GM21390 (cell line): ENCODE measurements around the gene SQOR.

Experiments used
- ATAC-seq: cut with Tn5 transposase; IDR thresholded peaks from one replicate; pipeline ENCODE4 v1.9.1; 2021; ENCODE audit not compliant: unreplicated experiment

The SQOR gene

GRCh38 chr15:45657764-45658545, 23.1 kb downstream of the SQOR start:
- no peak for ATAC-seq

- ATAC-seq, result no peak
These were observed 25.6 kb downstream of the SQOR start for GRCh38 chr15:45660231-45660979.

DNA sequence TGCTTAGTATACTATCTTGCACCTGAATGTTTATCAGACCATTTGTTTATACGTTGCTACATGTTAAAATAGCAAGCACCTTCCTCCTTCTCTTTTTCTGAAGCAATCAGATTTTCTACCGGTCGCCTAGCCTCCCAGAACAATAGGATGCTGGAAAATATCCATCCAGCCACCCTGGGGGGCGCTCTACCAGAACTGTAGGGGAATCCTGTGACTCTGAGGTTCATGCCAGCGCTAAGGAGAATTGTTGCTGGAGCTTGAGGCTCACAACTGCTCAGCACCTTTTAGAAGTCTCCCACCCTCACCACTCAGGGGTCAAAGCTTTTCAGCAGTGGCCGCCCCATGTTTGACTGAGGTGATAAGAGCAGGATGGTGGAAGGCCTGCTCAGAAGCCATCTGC, 27.5 kb downstream of the SQOR start:
- ATAC-seq, result no peak

DNA sequence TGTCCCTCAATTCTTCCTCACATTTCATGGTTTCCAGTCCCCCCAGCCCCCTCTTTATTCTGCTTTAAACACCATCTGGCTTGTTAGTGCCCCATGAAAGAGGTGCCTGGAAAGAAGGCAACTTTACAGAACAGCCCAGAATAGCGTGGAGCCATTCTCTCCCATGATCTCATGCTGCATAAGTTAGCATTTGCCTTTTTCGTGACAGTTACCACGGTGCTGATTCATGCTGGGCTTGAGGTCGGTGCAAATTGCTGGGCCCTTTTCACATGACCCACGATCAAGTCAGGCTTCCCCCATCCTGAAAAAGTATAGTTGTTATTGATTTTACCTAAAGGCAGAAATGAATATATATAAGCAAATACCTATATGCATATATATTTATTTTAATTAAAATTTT, 29.6 kb downstream of the SQOR start:
- ATAC-seq, result no peak

DNA sequence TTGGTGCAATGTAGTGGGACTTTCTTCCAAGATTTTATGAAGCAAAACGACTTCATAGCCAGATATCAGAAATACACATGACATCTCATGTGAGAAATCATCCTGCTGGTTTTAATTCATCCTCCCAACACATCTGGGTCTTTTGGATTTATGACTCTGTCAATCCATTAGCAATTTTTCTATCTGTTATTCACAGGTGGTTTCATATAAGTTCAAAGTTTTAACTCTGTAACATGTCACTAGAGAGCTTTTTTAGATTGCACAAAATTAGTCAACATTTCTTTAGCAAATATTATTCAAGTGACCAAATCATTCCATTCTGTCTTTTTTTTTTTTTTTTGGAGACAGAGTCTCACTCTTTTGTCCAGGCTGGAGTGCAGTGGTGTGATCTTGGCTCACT, 30.4 kb downstream of the SQOR start:
- ATAC-seq, result no peak

DNA sequence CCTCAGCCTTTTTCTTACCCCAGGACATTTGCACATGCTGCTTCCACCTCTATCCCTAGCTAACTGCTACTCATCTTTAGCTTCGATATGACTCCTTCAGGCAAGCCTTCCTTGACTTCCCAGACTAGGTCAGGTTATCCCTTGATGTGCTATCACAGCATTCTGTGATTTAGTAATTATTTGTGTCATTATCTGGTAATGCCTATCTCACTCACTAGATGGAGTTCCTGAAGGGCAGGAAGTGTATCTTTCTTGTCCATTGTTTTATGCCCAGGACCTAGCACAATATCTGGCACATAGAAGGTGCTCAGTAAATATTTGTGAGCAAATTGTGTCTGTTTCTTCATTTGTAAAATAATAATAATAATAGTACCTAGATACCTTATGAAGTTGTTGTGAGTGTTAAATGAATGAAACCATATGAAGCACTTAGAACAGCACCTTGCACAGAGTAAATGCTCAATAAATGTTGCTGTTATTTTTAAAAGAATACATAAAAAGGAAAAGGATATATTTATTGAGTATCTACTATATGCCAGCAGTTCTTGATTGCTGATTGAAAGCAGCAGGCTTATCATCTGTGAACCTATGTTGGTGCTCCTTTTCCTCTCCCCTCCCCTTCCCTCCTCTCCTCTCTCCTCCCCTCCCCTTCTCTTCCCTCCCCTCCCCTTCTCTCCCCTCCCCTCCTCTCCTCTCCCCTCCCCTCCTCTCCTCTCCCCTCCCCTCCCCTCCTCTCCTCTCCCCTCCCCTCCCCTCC, 31.5 kb downstream of the SQOR start:
- no peak for ATAC-seq

GRCh38 chr15:45667002-45667401, 32.2 kb downstream of the SQOR start:
- ATAC-seq, result no peak

DNA sequence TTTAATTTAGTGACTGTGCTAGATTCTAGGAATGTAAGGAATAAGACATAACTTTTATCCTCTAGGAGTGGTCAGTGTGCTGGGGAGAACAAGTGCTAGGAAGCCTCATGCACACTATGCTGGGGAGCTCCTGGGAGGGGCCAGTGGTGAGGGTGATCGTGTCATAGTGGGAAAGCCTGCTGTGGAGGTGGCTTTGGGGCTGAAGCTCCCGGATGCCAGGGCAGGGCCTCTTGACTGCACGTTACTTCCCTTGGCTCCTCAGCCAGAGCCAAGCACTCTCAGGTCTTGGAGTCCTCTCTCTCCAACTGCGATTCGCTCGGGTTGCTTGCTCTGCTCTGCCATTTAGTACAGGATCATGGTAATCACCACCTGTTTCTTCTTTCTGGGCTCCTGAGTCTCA, 33.6 kb downstream of the SQOR start:
- ATAC-seq, result no peak

DNA sequence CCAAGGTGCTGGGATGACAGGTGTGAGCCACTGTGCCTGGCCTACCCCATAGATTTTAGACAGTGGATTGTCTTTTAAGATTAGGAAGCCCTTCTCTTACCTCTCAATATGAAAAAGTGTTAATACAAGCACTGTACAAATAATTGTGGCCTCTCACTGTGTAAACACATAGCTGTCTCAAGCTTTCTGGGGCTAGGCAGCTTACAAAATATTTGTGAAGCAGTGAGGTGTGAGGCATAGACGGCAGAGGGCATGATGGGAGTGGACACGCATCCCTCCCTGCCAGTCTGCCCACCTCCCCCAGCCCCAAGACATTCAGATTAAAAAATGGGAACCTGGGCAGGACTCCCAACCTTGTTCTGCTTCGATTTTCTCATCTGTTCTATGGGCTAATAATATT, 34.6 kb downstream of the SQOR start:
- ATAC-seq, result no peak

GRCh38 chr15:45670091-45670490, 35.3 kb downstream of the SQOR start:
- ATAC-seq, result no peak

DNA sequence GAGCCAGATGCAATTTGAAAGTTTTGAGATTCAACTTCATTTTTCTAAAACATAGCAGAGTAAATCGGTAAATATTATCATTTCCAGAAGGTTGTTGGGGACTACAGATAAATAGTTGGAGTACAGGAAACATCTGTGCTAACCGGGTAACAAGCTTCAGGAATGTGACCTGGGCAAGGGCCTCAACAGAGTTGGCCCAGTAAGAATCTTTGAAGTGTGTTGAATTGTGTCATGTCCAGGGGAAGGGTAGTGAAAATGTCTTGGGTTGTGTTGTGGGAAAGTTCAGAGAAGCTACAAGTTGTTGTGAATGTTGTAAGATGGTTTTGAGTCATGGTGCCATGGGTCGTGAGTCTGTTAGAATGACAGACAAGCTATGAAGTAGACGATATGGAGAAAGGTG, 35.7 kb downstream of the SQOR start:
- no peak for ATAC-seq

DNA sequence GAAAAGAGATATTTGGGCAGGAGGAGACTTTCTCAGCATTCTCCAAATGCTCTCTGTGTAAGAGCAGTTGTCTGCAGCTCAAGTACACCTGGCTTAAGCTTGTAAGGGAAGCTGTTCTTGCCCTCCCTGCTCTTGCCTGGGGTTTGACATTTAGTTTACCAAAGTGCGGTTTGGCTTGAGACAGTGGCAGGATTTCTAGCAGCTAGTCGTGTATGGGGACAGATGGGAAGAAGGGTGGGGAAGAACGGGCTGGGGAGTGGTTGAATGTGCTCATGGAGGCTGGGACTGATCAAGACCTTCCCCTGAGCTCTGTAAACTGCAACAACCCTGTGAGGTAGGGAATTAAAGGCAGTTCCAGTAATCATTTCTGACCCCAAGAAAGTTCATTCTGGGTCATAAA, 39.8 kb downstream of the SQOR start:
- no peak for ATAC-seq

- ATAC-seq, result no peak
These were observed 43.0 kb downstream of the SQOR start for GRCh38 chr15:45677797-45678196.

GRCh38 chr15:45678459-45679178, 43.8 kb downstream of the SQOR start:
- no peak for ATAC-seq

GRCh38 chr15:45684533-45684932, 49.7 kb downstream of the SQOR start:
- ATAC-seq, result no peak

DNA sequence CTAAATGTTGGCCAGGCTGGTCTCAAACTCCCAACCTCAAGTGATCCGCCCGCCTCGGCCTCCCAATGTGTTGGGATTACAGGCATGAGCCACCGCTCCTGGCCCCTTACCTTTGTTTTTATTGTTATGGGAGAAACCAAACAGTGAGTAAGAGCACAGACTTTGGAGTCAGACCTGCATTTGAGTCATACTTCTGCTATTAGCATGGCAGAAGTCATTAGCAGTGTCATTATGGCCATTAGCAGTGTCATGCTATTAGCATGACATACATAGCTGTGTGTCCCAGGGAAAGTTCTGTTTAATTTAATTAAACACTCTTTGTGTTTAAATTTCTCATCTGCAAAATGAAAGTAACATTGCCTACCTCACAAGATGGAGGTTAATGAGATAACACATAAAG, 54.8 kb downstream of the SQOR start:
- ATAC-seq, result no peak

GRCh38 chr15:45690581-45691260, 55.9 kb downstream of the SQOR start:
- ATAC-seq, result no peak

DNA sequence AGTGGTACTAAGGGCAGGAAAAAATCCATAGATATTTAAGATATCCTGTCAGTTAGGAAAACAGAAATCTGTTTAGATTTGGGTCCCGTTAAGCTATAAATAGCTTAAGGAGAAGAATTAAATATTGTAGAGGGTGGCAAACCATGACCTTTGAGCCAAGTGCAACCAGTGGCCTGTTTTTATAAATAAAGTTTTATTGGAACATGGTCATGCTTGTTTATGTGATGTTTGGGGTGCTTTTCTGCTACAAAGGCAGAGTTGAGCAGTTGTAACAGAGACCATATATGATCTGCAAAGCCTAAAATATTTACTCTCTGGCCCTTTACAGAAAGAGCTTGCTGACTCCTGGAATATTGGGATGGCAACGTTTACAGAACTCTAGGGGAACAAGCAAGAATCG, 66.3 kb downstream of the SQOR start:
- no peak for ATAC-seq

DNA sequence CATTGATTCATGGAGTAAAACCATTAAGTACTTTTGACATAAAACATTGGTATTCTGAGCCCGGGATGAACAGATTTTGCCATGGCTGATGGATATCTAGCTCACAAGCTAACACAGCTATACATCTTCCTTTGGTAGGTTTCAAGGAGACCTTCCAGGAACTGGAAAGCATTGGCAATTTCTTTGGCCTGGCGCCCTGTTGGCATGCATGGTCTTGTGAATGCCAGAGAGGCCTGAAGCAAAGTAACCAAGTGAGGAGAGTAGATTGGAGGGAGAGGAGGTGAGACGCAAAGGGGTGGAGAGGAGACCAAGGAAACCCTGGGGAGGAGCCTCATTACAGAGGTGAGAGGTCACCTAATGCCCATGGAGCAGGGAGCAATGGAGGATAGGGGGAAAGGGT, 67.2 kb downstream of the SQOR start:
- no peak for ATAC-seq

GRCh38 chr15:45703670-45704328, 69.0 kb downstream of the SQOR start:
- ATAC-seq, result no peak
